ENCODE results near the gene PTPRK. TPM values are rescaled to one million over a fixed set of nuclear protein-coding genes. Genes with fewer than 3 reads are reported as not detected.

Gene PTPRK
- total and polyA plus RNA-seq, 2 of the 8 experiments (the other 6 are each of a cell fraction or from before 2014, with no cell fraction given), result 11.4 to 47.3 TPM

GRCh38 chr6:128167552-128167951, 352.8 kb downstream of the PTPRK start:
- Histone ChIP-seq H3K27me3 (replicated peaks in 1 of 4; ENCODE audit: control insufficient read depth in 3 of 4, extremely low read depth in 1 of 4, insufficient read depth in 3 of 4, low read length in 3 of 4) (no peaks in the 10 kb centered on the region), H4K8ac (ENCODE audit: extremely low read depth, insufficient read depth, low read length) (no peak overlapping the region), H3K9ac (replicated peaks in 1 of 4; ENCODE audit: extremely low read depth in 1 of 4, low read depth in 3 of 4, low read length in 3 of 4) (no peak overlapping the region), H3K79me1 (ENCODE audit: low read depth, low read length) (no peaks in the 10 kb centered on the region), H3K4me2 (ENCODE audit: insufficient read depth in 1 of 2, low read depth in 2 of 2, low read length in 2 of 2) (no peak overlapping the region), H2BK12ac (ENCODE audit: low read depth, low read length) (no peak overlapping the region), H3K4me1 (replicated peaks in 1 of 4; ENCODE audit: control insufficient read depth in 3 of 4, insufficient read depth in 4 of 4, low read length in 3 of 4) (peaks cover 0 to 3% (median 0%) of the 10 kb centered on the region in 4 experiments; a peak in 1 of 7 replicates), H2BK20ac (ENCODE audit: low read length) (no peak overlapping the region), H2BK15ac (ENCODE audit: low read length) (no peak overlapping the region), H4K91ac (replicated peaks; ENCODE audit: insufficient read length, low read length) (no peak overlapping the region), H2BK5ac (ENCODE audit: low read depth, low read length) (no peak overlapping the region), H3K18ac (ENCODE audit: extremely low read depth, low read length) (no peak overlapping the region), H3K56ac (replicated peaks; ENCODE audit: insufficient read length, low read depth, low read length) (no peak overlapping the region), H3K9me3 (ENCODE audit: insufficient read depth in 2 of 2, low read depth in 1 of 2, low read length in 1 of 2) (no peaks in the 10 kb centered on the region), H3K14ac (ENCODE audit: insufficient read length) (no peak overlapping the region), H3K36me3 (ENCODE audit: control insufficient read depth in 2 of 4, insufficient read depth in 4 of 4, low read length in 3 of 4) (no peaks in the 10 kb centered on the region), H2AFZ (ENCODE audit: low read length) (no peak overlapping the region), H4K5ac (ENCODE audit: insufficient read length, low read depth, low read length) (no peak overlapping the region), H3K79me2 (ENCODE audit: control insufficient read depth in 1 of 2, insufficient read depth in 2 of 2, low read length in 2 of 2) (no peaks in the 10 kb centered on the region), H4K20me1 (replicated peaks in 1 of 2; ENCODE audit: control insufficient read depth in 1 of 2, insufficient read depth in 2 of 2, low read length in 2 of 2) (no peaks in the 10 kb centered on the region), H3K4ac (replicated peaks; ENCODE audit: insufficient read length, low read depth, low read length) (no peak overlapping the region), H3K4me3 (ENCODE audit: extremely low read depth in 1 of 4, insufficient read depth in 2 of 4, low read depth in 3 of 4, low read length in 4 of 4) (no peak overlapping the region), H3K27ac (ENCODE audit: low read depth, low read length) (no peak overlapping the region), H3K23ac (ENCODE audit: insufficient read length) (no peak overlapping the region), H2AK5ac (ENCODE audit: low read depth, low read length) (no peak overlapping the region), H3K23me2 (ENCODE audit: low read depth, low read length) (no peaks in the 10 kb centered on the region), H2BK120ac (replicated peaks; ENCODE audit: low read depth, low read length) (no peak overlapping the region)
- CTCF ChIA-PET (ENCODE audit: partially characterized antibody), result no interaction called here
- no peak for TF ChIP-seq POLR2A (IDR thresholded peaks at IDR 0.05; ENCODE audit: control extremely low read depth in 1 of 2, low read depth in 2 of 2, low read length in 2 of 2)
- TF ChIP-seq CBX5 (IDR thresholded peaks at IDR 0.05; ENCODE audit: low read depth, low read length), result no peak
- no peak for TF ChIP-seq TAF7 (optimal IDR thresholded peaks at IDR 0.05; ENCODE audit: borderline replicate concordance, low read depth, low read length)
- TF ChIP-seq TBP (IDR thresholded peaks at IDR 0.05; ENCODE audit: low read depth, low read length), result no peak
- TF ChIP-seq HDAC2 (IDR thresholded peaks at IDR 0.05; ENCODE audit: borderline replicate concordance in 1 of 2, low read depth in 2 of 2, low read length in 2 of 2), result no peak
- no peak for TF ChIP-seq CEBPB (IDR thresholded peaks at IDR 0.05; ENCODE audit: low read depth, low read length)
- no peak for TF ChIP-seq KDM4A (IDR thresholded peaks at IDR 0.05; ENCODE audit: low read depth, low read length, severe bottlenecking)
- no peak for TF ChIP-seq ZNF274 (IDR thresholded peaks at IDR 0.05; ENCODE audit: borderline replicate concordance, extremely low read depth, low read length)
- no peak for TF ChIP-seq RNF2 (IDR thresholded peaks at IDR 0.05; ENCODE audit: borderline replicate concordance, low read depth, low read length, missing control alignments, poor library complexity, severe bottlenecking)
- no peak for TF ChIP-seq GTF2F1 (IDR thresholded peaks at IDR 0.05; ENCODE audit: borderline replicate concordance, low read depth, low read length)
- TF ChIP-seq KDM1A (IDR thresholded peaks at IDR 0.05; ENCODE audit: borderline replicate concordance, low read length), result no peak
- FAIRE-seq, result no peak
- POLR2A ChIA-PET (ENCODE audit: partially characterized antibody), result no interaction called here
- DNase-seq (ENCODE audit: low read depth in 1 of 2, low spot score in 2 of 2), result no peak
